ENCODE measurements around the gene CHN2. TPM values are rescaled to one million over a fixed set of nuclear protein-coding genes. Genes with fewer than 3 reads are reported as not detected.

Gene CHN2
- total RNA-seq, 1 donor from 2014 or later: 0.50 TPM

DNA sequence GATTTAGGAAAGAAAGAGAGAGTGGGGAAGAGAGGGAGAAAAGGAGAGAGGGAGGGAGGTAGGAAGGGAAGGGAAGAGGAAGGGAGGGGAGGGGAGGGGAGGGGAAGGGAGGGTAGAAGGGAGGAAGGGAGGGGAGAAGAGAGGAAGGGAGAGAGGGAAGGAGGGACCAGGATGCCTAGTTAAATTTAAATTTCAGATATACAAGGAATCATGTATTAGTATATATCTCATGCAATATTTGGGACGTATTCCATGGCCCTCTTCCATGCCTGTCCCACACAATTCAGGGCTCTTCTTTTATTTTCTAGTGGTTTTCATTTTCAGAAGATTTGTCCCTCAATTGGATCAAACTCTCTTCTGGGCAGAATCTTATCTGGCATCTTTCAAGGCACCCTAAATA, 196.7 kb downstream of the CHN2 start:
- Mint-ChIP-seq H3K9me3 (ENCODE audit: low read depth) (no peaks in the 10 kb centered on the region), H3K4me1 (ENCODE audit: low read depth) (no peaks in the 10 kb centered on the region), H3K36me3 (ENCODE audit: low read depth) (no peaks in the 10 kb centered on the region), H3K4me3 (ENCODE audit: unreplicated experiment) (no peak overlapping the region), H3K27me3 (ENCODE audit: low read depth) (peaks cover 12% of the 10 kb centered on the region), H3K27ac (ENCODE audit: unreplicated experiment) (no peak overlapping the region)
- TF ChIP-seq, protein P1, sequence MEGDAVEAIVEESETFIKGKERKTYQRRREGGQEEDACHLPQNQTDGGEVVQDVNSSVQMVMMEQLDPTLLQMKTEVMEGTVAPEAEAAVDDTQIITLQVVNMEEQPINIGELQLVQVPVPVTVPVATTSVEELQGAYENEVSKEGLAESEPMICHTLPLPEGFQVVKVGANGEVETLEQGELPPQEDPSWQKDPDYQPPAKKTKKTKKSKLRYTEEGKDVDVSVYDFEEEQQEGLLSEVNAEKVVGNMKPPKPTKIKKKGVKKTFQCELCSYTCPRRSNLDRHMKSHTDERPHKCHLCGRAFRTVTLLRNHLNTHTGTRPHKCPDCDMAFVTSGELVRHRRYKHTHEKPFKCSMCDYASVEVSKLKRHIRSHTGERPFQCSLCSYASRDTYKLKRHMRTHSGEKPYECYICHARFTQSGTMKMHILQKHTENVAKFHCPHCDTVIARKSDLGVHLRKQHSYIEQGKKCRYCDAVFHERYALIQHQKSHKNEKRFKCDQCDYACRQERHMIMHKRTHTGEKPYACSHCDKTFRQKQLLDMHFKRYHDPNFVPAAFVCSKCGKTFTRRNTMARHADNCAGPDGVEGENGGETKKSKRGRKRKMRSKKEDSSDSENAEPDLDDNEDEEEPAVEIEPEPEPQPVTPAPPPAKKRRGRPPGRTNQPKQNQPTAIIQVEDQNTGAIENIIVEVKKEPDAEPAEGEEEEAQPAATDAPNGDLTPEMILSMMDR (IDR thresholded peaks at IDR 0.05): no peak
- DNase-seq (ENCODE audit: low spot score): no peak

DNA sequence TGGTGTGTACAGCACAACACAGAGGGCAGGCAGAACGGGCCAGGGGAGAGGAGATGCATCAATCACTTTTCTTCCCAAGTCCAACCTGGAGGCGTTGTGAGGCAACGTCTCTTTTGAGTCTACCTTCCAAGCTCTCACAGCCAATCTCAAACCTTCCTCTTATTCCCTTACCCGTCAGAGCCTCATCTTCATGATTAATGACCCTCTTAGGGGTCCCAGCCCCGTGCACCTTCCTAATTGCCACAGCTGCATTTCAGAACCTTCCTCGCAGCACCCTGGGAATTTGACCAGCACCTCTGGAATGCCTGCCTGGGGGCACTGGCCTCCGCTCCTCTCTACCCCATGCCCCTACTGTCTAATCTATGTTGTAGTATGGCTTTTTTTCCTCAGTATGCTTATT, 199.7 kb downstream of the CHN2 start:
- no peak for DNase-seq (ENCODE audit: low spot score)
- no peaks in the 10 kb centered on the region for H3K36me3 Mint-ChIP-seq (ENCODE audit: low read depth)
- no peak overlapping the region for H3K27ac Mint-ChIP-seq (ENCODE audit: unreplicated experiment)
- peaks cover 14% of the 10 kb centered on the region for H3K27me3 Mint-ChIP-seq (ENCODE audit: low read depth)
- H3K4me3 Mint-ChIP-seq (ENCODE audit: unreplicated experiment): no peak overlapping the region
- no peaks in the 10 kb centered on the region for H3K9me3 Mint-ChIP-seq (ENCODE audit: low read depth)
- H3K4me1 Mint-ChIP-seq (ENCODE audit: low read depth): no peaks in the 10 kb centered on the region
- TF ChIP-seq, protein P1 (IDR thresholded peaks at IDR 0.05): no peak

DNA sequence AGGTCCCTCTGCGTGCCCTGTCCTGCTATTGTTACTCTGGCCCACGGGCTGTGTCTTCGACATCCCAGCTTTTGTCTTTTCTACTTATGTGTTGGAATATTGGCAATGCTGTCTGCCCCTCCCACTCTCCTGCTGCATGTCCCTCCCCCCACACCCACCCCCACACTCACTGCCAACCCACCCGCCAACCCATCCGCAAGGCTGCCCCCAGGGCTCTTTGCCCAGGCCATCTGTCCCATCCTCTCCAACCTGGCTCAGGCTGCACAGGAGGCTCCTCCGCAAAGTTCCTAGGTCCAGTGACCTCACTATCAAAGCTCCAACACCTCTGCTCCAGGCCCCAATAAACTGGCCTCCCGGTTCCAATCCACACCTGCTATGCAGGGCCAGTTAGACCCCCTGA, 202.0 kb downstream of the CHN2 start:
- no peak for DNase-seq (ENCODE audit: low spot score)
- Mint-ChIP-seq H3K4me3 (ENCODE audit: unreplicated experiment) (no peak overlapping the region), H3K9me3 (ENCODE audit: low read depth) (no peaks in the 10 kb centered on the region), H3K27ac (ENCODE audit: unreplicated experiment) (no peak overlapping the region), H3K27me3 (ENCODE audit: low read depth) (peaks cover 11% of the 10 kb centered on the region), H3K36me3 (ENCODE audit: low read depth) (peaks cover 1% of the 10 kb centered on the region), H3K4me1 (ENCODE audit: low read depth) (no peaks in the 10 kb centered on the region)
- TF ChIP-seq, protein P1 (IDR thresholded peaks at IDR 0.05): no peak

DNA sequence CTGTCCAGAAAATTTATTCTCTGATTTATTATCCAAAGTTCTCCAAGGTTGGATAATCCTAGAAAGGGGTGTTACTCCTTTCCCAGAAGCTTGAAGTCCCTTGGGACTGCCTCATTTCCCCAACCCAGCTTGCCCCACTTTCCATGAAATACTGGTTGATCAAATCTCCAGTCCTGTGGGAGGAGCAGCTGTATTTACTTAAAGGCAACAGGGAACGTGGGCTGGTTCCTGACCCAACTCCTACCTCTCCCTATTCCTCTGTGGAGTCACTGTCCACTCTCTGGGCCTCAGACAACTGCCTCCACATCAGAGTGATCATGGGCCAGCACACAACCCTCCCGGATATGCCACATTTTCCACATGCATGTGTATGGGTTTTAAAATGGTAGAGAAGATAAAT, 202.8 kb downstream of the CHN2 start:
- H3K27ac Mint-ChIP-seq (ENCODE audit: unreplicated experiment): no peak overlapping the region
- TF ChIP-seq, protein P1 (IDR thresholded peaks at IDR 0.05): no peak
- no peak for DNase-seq (ENCODE audit: low spot score)

DNA sequence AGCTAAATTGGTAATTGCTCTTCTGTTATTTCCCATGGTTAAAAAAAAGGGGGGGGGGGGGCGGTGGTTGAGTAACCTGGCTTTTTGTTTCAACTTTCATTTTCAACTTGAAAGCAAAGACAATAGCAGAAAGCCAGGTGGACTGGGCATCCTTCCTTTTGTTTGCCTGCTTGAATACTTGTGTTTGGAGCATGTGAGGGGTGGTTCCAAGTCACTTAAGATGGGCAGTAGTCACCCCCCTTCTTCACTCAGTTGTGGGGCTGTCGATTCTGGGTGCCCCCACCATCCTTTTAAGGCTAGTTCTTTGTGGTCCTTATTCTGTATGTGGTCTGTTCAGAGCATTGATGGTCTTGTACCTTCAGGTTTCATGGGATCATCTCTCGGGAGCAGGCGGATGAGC, 203.4 kb downstream of the CHN2 start:
- TF ChIP-seq, protein P1 (IDR thresholded peaks at IDR 0.05): no peak
- Mint-ChIP-seq H3K9me3 (ENCODE audit: low read depth) (no peaks in the 10 kb centered on the region), H3K36me3 (ENCODE audit: low read depth) (peaks cover 1% of the 10 kb centered on the region), H3K27me3 (ENCODE audit: low read depth) (peaks cover 9% of the 10 kb centered on the region), H3K4me1 (ENCODE audit: low read depth) (no peaks in the 10 kb centered on the region), H3K4me3 (ENCODE audit: unreplicated experiment) (no peak overlapping the region), H3K27ac (ENCODE audit: unreplicated experiment) (no peak overlapping the region)
- DNase-seq (ENCODE audit: low spot score): no peak

More for the DNA sequence above, 202.8 kb downstream of the CHN2 start:
- no peak overlapping the region for H3K4me3 Mint-ChIP-seq (ENCODE audit: unreplicated experiment)
- peaks cover 1% of the 10 kb centered on the region for H3K36me3 Mint-ChIP-seq (ENCODE audit: low read depth)
- no peaks in the 10 kb centered on the region for H3K4me1 Mint-ChIP-seq (ENCODE audit: low read depth)
- no peaks in the 10 kb centered on the region for H3K9me3 Mint-ChIP-seq (ENCODE audit: low read depth)
- H3K27me3 Mint-ChIP-seq (ENCODE audit: low read depth): peaks cover 9% of the 10 kb centered on the region
